ENCODE measurements around the gene SRSF7. TPM values are rescaled to one million over a fixed set of nuclear protein-coding genes. Genes with fewer than 3 reads are reported as not detected.

Gene SRSF7
- polyA plus RNA-seq, 1 donor (not counting 4 experiments of a cell fraction or from before 2014, with no cell fraction given): 316 TPM

GRCh38 chr2:38700881-38701458, 50.2 kb downstream of the SRSF7 start:
- dilution Hi-C loops (cut with MboI; ENCODE audit: extremely low pct_ligation_motif_present, low sequenced_read_pairs): loop anchor here (25.0 kb wide), 1 partner anchor 89 kb away; the partner anchor contains the start of gene HNRNPLL
- no peak for TF ChIP-seq EZH2 (IDR thresholded peaks at IDR 0.05; ENCODE audit: low read length)
- TF ChIP-seq CTCF (optimal IDR thresholded peaks at IDR 0.05 in 1 of 3, IDR thresholded peaks at IDR 0.05 in 1 of 3, conservative IDR thresholded peaks at IDR 0.05 in 1 of 3; ENCODE audit: extremely low read depth in 1 of 3, insufficient read depth in 2 of 3, low read length in 3 of 3): no peak
- Histone ChIP-seq H3K27ac (ENCODE audit: control insufficient read depth, insufficient read depth, low read length) (no peak overlapping the region), H4K20me1 (ENCODE audit: control insufficient read depth, extremely low read depth, insufficient read depth, low read length) (no peaks in the 10 kb centered on the region), H3K4me2 (ENCODE audit: control insufficient read depth, extremely low read depth, insufficient read depth, low read depth, low read length) (no peak overlapping the region), H2AFZ (ENCODE audit: control insufficient read depth, low read length) (no peak overlapping the region), H3K9me1 (ENCODE audit: control insufficient read depth, extremely low read depth, insufficient read depth, low read length) (no peaks in the 10 kb centered on the region), H3K4me1 (ENCODE audit: control insufficient read depth, extremely low read depth, insufficient read depth, low read length) (no peaks in the 10 kb centered on the region), H3K79me2 (ENCODE audit: control insufficient read depth, insufficient read depth, low read length) (no peaks in the 10 kb centered on the region), H3K9me3 (ENCODE audit: control insufficient read depth, low read depth, low read length) (no peaks in the 10 kb centered on the region), H3K9ac (ENCODE audit: control insufficient read depth, extremely low read depth, insufficient read depth, low read length) (no peak overlapping the region), H3K36me3 (ENCODE audit: control insufficient read depth in 2 of 2, extremely low read depth in 1 of 2, insufficient read depth in 2 of 2, low read length in 2 of 2) (no peaks in the 10 kb centered on the region), H3K4me3 (ENCODE audit: control insufficient read depth in 2 of 3, extremely low read depth in 1 of 3, insufficient read depth in 2 of 3, low read depth in 1 of 3, low read length in 3 of 3) (no peak overlapping the region), H3K27me3 (ENCODE audit: control insufficient read depth, extremely low read depth, insufficient read depth, low read length) (no peaks in the 10 kb centered on the region)
- no peak for DNase-seq (ENCODE audit: low read depth, low spot score)
- FAIRE-seq: peak; percentile 66

GRCh38 chr2:38700113-38700785, 50.9 kb downstream of the SRSF7 start:
- Histone ChIP-seq H3K9me1 (ENCODE audit: control insufficient read depth, extremely low read depth, insufficient read depth, low read length) (no peaks in the 10 kb centered on the region), H3K36me3 (ENCODE audit: control insufficient read depth in 2 of 2, extremely low read depth in 1 of 2, insufficient read depth in 2 of 2, low read length in 2 of 2) (no peaks in the 10 kb centered on the region), H3K4me3 (ENCODE audit: control insufficient read depth in 2 of 3, extremely low read depth in 1 of 3, insufficient read depth in 2 of 3, low read depth in 1 of 3, low read length in 3 of 3) (no peak overlapping the region), H4K20me1 (ENCODE audit: control insufficient read depth, extremely low read depth, insufficient read depth, low read length) (no peaks in the 10 kb centered on the region), H3K27ac (ENCODE audit: control insufficient read depth, insufficient read depth, low read length) (no peak overlapping the region), H3K27me3 (ENCODE audit: control insufficient read depth, extremely low read depth, insufficient read depth, low read length) (no peaks in the 10 kb centered on the region), H3K9me3 (ENCODE audit: control insufficient read depth, low read depth, low read length) (no peaks in the 10 kb centered on the region), H3K4me1 (ENCODE audit: control insufficient read depth, extremely low read depth, insufficient read depth, low read length) (no peaks in the 10 kb centered on the region), H2AFZ (ENCODE audit: control insufficient read depth, low read length) (no peak overlapping the region), H3K9ac (ENCODE audit: control insufficient read depth, extremely low read depth, insufficient read depth, low read length) (no peak overlapping the region), H3K79me2 (ENCODE audit: control insufficient read depth, insufficient read depth, low read length) (no peaks in the 10 kb centered on the region), H3K4me2 (ENCODE audit: control insufficient read depth, extremely low read depth, insufficient read depth, low read depth, low read length) (no peak overlapping the region)
- no peak for DNase-seq (ENCODE audit: low read depth, low spot score)
- no peak for FAIRE-seq
- TF ChIP-seq CTCF (optimal IDR thresholded peaks at IDR 0.05 in 1 of 3, IDR thresholded peaks at IDR 0.05 in 1 of 3, conservative IDR thresholded peaks at IDR 0.05 in 1 of 3; ENCODE audit: extremely low read depth in 1 of 3, insufficient read depth in 2 of 3, low read length in 3 of 3) (no peak), EZH2 (IDR thresholded peaks at IDR 0.05; ENCODE audit: low read length) (no peak)
- dilution Hi-C loops (cut with MboI; ENCODE audit: extremely low pct_ligation_motif_present, low sequenced_read_pairs): loop anchor here (25.0 kb wide), 1 partner anchor 88 kb away; the partner anchor contains the start of gene HNRNPLL

Measured in keratinocyte (primary cell).